Measurements from ENCODE around the gene VWA8. TPM values are rescaled to one million over a fixed set of nuclear protein-coding genes. Genes with fewer than 3 reads are reported as not detected.

The VWA8 gene
- total and polyA plus RNA-seq, 2 of the 8 experiments (the other 6 are each of a cell fraction or from before 2014, with no cell fraction given): 5.9 to 19.6 TPM

GRCh38 chr13:41639237-41639904 lies 321.5 kb downstream of the VWA8 start (continued):
- no peak for TF ChIP-seq USF2 (IDR thresholded peaks at IDR 0.05; ENCODE audit: low read length)
- TF ChIP-seq POU5F1 (IDR thresholded peaks at IDR 0.05; ENCODE audit: low read depth, low read length): no peak
- TF ChIP-seq CBX5 (IDR thresholded peaks at IDR 0.05; ENCODE audit: low read depth, low read length): no peak
